Mesenchymal stem cell (in vitro differentiated cells and primary cell): Measurements from ENCODE around the gene KLB.

ENCODE experiments used
- DNase-seq: peaks from one replicate; pipeline ENCODE4 v3.0.0-alpha.2; 2013
- H2AFZ ChIP-seq: one replicate; pipeline ENCODE4 v1.6.1; 2013; ENCODE audit warnings: low read depth, mild to moderate bottlenecking, control low read depth, inconsistent platforms, low read length, moderate library complexity
- H2AK5ac ChIP-seq: 2 replicates; pipeline ENCODE4 v1.6.1; 2013; ENCODE audit warnings: low read length, moderate library complexity, mild to moderate bottlenecking, inconsistent platforms; ENCODE audit not compliant: severe bottlenecking
- H2BK120ac ChIP-seq: one replicate; pipeline ENCODE4 v1.6.1; 2013; ENCODE audit warnings: low read depth, mild to moderate bottlenecking, inconsistent platforms, low read length, moderate library complexity
- H2BK12ac ChIP-seq, 2 experiments: one replicate each; pipeline ENCODE4 v1.6.1; 2013; ENCODE audit warnings: inconsistent platforms in 2 of 2, low read length in 2 of 2, mild to moderate bottlenecking in 2 of 2, moderate library complexity in 2 of 2, control low read depth in 1 of 2
- H2BK15ac ChIP-seq: one replicate; pipeline ENCODE4 v1.6.1; 2013; ENCODE audit warnings: mild to moderate bottlenecking, low read depth, inconsistent platforms; ENCODE audit not compliant: poor library complexity, severe bottlenecking
- H2BK5ac ChIP-seq: 2 replicates; pipeline ENCODE4 v1.6.1; 2013; ENCODE audit warnings: low read depth, mild to moderate bottlenecking, low read length, control low read depth, inconsistent platforms; ENCODE audit not compliant: poor library complexity, severe bottlenecking
- H3K14ac ChIP-seq, 2 experiments: one replicate each; pipeline ENCODE4 v1.6.1; 2013; ENCODE audit warnings: inconsistent platforms in 2 of 2, low read length in 2 of 2, control low read depth in 1 of 2, mild to moderate bottlenecking in 1 of 2, moderate library complexity in 1 of 2
- H3K18ac ChIP-seq, 2 experiments: one replicate each; pipeline ENCODE4 v1.6.1; 2013; ENCODE audit warnings: inconsistent platforms in 2 of 2, low read length in 2 of 2, control low read depth in 1 of 2, low read depth in 1 of 2, mild to moderate bottlenecking in 1 of 2
- H3K23ac ChIP-seq, 2 experiments: one replicate each; pipeline ENCODE4 v1.6.1; 2013; ENCODE audit warnings: inconsistent platforms in 2 of 2, low read length in 2 of 2, mild to moderate bottlenecking in 2 of 2, moderate library complexity in 2 of 2, control low read depth in 1 of 2
- H3K27ac ChIP-seq: 2 replicates; pipeline ENCODE4 v1.5.1; 2013; ENCODE audit warnings: mild to moderate bottlenecking, moderate library complexity, low read length, control low read depth, inconsistent platforms; ENCODE audit not compliant: poor library complexity, severe bottlenecking
- H3K27me3 ChIP-seq, 2 experiments: 2 replicates each; pipeline versions ENCODE4 v1.6.1 to v1.7.0; 2013; ENCODE audit warnings: low read length in 2 of 2, mild to moderate bottlenecking in 2 of 2, moderate library complexity in 2 of 2, control low read depth in 1 of 2, inconsistent platforms in 1 of 2; ENCODE audit not compliant: control insufficient read depth in 1 of 2, insufficient read depth in 1 of 2
- H3K36me3 ChIP-seq, 2 experiments: 2 replicates each; pipeline versions ENCODE4 v1.6.1 to v1.7.0; 2013; ENCODE audit warnings: low read length in 2 of 2, control low read depth in 1 of 2, inconsistent platforms in 1 of 2, low read depth in 1 of 2, mild to moderate bottlenecking in 1 of 2; ENCODE audit not compliant: insufficient read depth in 2 of 2, control insufficient read depth in 1 of 2
- H3K4ac ChIP-seq, 2 experiments: one replicate each; pipeline ENCODE4 v1.6.1; 2013; ENCODE audit warnings: inconsistent platforms in 2 of 2, low read length in 2 of 2, mild to moderate bottlenecking in 2 of 2, moderate library complexity in 2 of 2, control low read depth in 1 of 2, low read depth in 1 of 2
- H3K4me1 ChIP-seq: 2 replicates; pipeline ENCODE4 v1.6.1; 2013; ENCODE audit warnings: low read depth, low read length, control low read depth; ENCODE audit not compliant: control insufficient read depth, insufficient read depth
- H3K4me2 ChIP-seq: 2 replicates; pipeline ENCODE4 v1.6.1; 2013; ENCODE audit warnings: low read length, mild to moderate bottlenecking, inconsistent platforms; ENCODE audit not compliant: poor library complexity, severe bottlenecking
- H3K4me3 ChIP-seq, 2 experiments: 2 replicates each; pipeline versions ENCODE4 v1.5.1 to v1.7.0; 2013; ENCODE audit warnings: low read length in 2 of 2, mild to moderate bottlenecking in 2 of 2, control low read depth in 1 of 2, low read depth in 1 of 2; ENCODE audit not compliant: insufficient read depth in 1 of 2
- H3K79me1 ChIP-seq: replicated peaks from 2 replicates; pipeline ENCODE4 v1.6.1; 2013; ENCODE audit warnings: mild to moderate bottlenecking, control low read depth, low read length, inconsistent platforms; ENCODE audit not compliant: poor library complexity, severe bottlenecking
- H3K9ac ChIP-seq: 2 replicates; pipeline ENCODE4 v1.7.0; 2013; ENCODE audit warnings: mild to moderate bottlenecking, low read length, moderate library complexity
- H3K9me3 ChIP-seq: 2 replicates; pipeline ENCODE4 v1.7.0; 2013; ENCODE audit warnings: mild to moderate bottlenecking, low read length; ENCODE audit not compliant: control insufficient read depth
- H4K8ac ChIP-seq: one replicate; pipeline ENCODE4 v1.6.1; 2013; ENCODE audit warnings: inconsistent platforms, mild to moderate bottlenecking, low read length, moderate library complexity
- H4K91ac ChIP-seq: one replicate; pipeline ENCODE4 v1.6.1; 2013; ENCODE audit warnings: mild to moderate bottlenecking, low read length, inconsistent platforms
- WGBS: methylation state at CpG from one replicate; pipeline ENCODE4 v1.1.7; 2013; ENCODE audit warnings: mixed read lengths; 5-methylcytosine and 5-hydroxymethylcytosine counted together

KLB gene

DNA sequence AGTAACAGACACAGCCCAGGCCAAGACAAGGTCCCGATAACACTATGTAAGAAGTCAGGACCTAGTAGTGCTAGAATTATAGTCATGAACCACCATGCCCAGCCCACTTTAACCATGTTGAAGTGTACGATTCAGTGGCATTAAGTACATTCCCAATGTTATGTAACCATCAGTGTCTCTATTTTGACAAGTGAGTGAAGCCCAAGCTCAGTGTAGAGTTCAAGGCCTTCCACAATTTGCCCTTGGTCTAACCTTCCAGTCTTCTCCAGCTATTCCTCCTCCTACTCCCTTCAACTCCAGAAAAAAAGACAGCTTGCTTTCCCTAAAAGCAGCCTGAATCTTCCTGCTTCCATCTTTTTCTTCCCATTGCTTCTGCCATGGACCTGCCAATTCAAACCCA lies 83.6 kb downstream of the KLB start:
- no peaks in the 10 kb centered on the region for H3K36me3 ChIP-seq
- no peak overlapping the region for H3K4ac ChIP-seq
- no peak overlapping the region for H3K27ac ChIP-seq
- H2BK5ac ChIP-seq = no peak overlapping the region
- H4K8ac ChIP-seq = no peak overlapping the region
- H3K4me3 ChIP-seq = no peak overlapping the region
- no peak overlapping the region for H2BK15ac ChIP-seq
- no peaks in the 10 kb centered on the region for H3K9me3 ChIP-seq
- no peaks in the 10 kb centered on the region for H3K27me3 ChIP-seq
- H2BK12ac ChIP-seq = no peak overlapping the region
- H3K14ac ChIP-seq = no peak overlapping the region
- no peak overlapping the region for H3K23ac ChIP-seq
- H3K79me1 ChIP-seq = no peaks in the 10 kb centered on the region
- no peak overlapping the region for H2AFZ ChIP-seq
- no peak overlapping the region for H4K91ac ChIP-seq
- 94% methylated on average over 2 of the region's 2 CpGs for WGBS
- no peak overlapping the region for H3K9ac ChIP-seq
- H2AK5ac ChIP-seq = no peak overlapping the region
- no peaks in the 10 kb centered on the region for H3K4me1 ChIP-seq
- no peak overlapping the region for H3K18ac ChIP-seq
- no peak overlapping the region for H2BK120ac ChIP-seq
- no peak overlapping the region for H3K4me2 ChIP-seq
- DNase-seq = no peak

DNA sequence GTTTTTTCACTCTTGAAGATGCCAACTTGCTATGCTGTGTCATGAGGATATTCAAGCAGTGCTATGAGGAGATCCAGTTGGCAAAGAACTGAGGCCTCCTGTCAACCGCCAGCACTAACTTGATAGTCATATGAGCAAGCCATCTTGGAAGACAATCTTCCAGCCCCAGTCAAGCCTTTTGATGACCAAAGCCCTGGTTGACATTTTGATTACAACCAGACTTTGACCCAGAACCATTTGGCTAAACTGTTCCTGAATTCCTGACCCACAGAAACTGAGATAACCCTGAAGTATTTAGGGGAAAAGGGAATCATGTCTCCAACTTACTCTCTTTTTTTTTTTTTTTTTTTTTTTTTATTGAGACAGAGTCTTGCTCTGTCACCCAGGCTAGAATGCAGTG lies 87.6 kb downstream of the KLB start:
- H2AK5ac ChIP-seq = no peak overlapping the region
- no peaks in the 10 kb centered on the region for H3K27me3 ChIP-seq
- no peak overlapping the region for H2BK12ac ChIP-seq
- H4K91ac ChIP-seq = no peak overlapping the region
- H3K23ac ChIP-seq = no peak overlapping the region
- no peak for DNase-seq
- H2AFZ ChIP-seq = no peak overlapping the region
- no peak overlapping the region for H2BK15ac ChIP-seq
- WGBS = 93% methylated on average over 1 of the region's 1 CpG
- no peak overlapping the region for H3K27ac ChIP-seq
- H4K8ac ChIP-seq = no peak overlapping the region
- no peak overlapping the region for H2BK120ac ChIP-seq
- no peak overlapping the region for H3K9ac ChIP-seq
- H3K4me2 ChIP-seq = no peak overlapping the region
- H3K18ac ChIP-seq = no peak overlapping the region
- H3K4ac ChIP-seq = no peak overlapping the region
- H3K9me3 ChIP-seq = no peaks in the 10 kb centered on the region
- no peak overlapping the region for H3K4me3 ChIP-seq
- no peak overlapping the region for H2BK5ac ChIP-seq
- H3K36me3 ChIP-seq = peaks cover 3 to 24% of the 10 kb centered on the region in 2 experiments
- H3K4me1 ChIP-seq = no peaks in the 10 kb centered on the region
- no peaks in the 10 kb centered on the region for H3K79me1 ChIP-seq
- no peak overlapping the region for H3K14ac ChIP-seq

DNA sequence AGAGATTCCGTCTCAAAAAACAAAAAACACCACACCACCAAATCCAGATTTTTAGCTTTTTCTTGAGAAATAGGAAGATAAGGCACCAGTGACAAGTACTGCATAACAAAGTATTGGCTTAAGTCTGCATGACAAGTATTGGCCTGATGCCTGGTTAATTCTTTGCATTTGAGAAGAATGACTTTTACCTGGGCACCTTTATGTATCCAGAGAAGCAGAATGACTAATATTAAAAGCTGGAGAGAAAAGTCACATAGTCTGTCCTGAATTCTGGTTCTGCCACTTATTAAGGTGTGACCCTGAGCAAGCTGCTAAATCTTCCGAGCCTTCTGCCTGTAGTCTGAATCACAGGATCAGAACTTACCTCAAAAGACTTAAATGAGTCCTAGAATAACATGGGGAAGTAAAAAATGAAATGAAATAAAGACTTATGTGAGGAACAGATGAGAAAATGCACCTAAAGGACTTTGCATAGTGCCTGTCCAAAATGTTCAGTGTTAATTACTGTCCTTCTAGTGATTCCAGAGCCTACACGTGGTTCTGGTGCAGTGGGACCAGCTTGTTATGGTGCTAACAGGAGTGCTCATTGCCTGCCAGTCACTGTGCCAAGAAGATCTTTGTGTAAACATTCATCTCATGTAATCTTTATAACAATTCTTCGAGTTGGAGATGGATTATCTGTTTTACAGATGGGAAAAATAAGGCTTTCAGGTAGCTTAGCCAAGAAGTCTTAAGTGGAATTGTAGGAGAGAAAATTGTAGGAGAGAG lies 88.9 kb downstream of the KLB start:
- Histone ChIP-seq H2AK5ac (no peak overlapping the region), H3K9ac (no peak overlapping the region), H4K8ac (no peak overlapping the region), H3K4me2 (no peak overlapping the region), H3K9me3 (no peaks in the 10 kb centered on the region), H2BK5ac (no peak overlapping the region), H2AFZ (no peak overlapping the region), H3K14ac (no peak overlapping the region), H2BK120ac (no peak overlapping the region), H3K27ac (no peak overlapping the region), H2BK15ac (no peak overlapping the region), H3K23ac (no peak overlapping the region), H3K4ac (no peak overlapping the region), H3K79me1 (no peaks in the 10 kb centered on the region), H3K4me3 (no peak overlapping the region), H3K36me3 (peaks cover 3 to 37% of the 10 kb centered on the region in 2 experiments), H3K27me3 (no peaks in the 10 kb centered on the region), H4K91ac (no peak overlapping the region), H3K4me1 (no peaks in the 10 kb centered on the region), H2BK12ac (no peak overlapping the region), H3K18ac (no peak overlapping the region)
- DNase-seq = no peak
- WGBS = 91% methylated on average over 3 of the region's 4 CpGs

DNA sequence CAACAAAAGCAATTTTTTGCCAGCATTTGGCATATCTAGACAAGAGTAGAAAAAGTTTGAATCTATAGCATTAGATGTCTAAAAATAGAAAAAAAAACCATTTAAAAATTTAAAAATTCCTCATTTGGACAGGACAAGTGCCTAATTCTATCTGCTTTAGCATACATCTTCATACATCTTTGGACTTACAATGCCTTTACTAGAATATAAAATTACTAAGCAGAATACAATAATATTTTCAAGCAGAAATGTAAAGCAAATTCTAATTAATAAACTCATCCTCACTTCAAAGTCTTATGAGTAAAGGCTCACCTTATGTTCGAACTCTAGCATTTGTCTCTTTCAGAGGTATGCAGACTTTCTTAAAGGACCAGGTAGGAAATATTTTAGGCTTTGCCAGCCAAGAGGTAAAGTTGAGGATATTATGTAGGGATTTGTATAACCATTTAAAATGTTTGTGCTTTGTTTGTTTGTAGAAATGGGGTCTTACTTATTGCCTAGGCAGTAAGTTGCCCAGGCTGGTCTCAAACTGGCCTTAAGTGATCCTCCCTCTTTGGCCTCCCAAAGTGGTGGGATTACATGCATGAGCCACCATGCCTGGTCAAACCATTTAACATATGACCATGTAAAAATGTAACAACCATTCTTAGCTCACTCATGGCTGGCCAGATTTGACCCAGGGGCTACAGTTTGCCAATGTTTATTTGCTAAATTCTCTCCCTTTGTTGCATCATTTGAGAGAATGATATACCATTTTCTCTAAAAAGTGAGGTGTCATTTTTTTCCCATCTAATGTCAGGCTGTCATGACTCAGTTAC lies 91.4 kb downstream of the KLB start:
- no peak overlapping the region for H2AFZ ChIP-seq
- no peaks in the 10 kb centered on the region for H3K9me3 ChIP-seq
- DNase-seq = no peak
- no peak overlapping the region for H2AK5ac ChIP-seq
- H2BK15ac ChIP-seq = no peak overlapping the region
- H3K27me3 ChIP-seq = no peaks in the 10 kb centered on the region
- H2BK5ac ChIP-seq = no peak overlapping the region
- H4K91ac ChIP-seq = no peak overlapping the region
- H3K4me2 ChIP-seq = no peak overlapping the region
- no peak overlapping the region for H2BK12ac ChIP-seq
- peaks cover 1% of the 10 kb centered on the region for H3K79me1 ChIP-seq
- H3K36me3 ChIP-seq = peaks cover 14 to 48% of the 10 kb centered on the region in 2 experiments
- no peak overlapping the region for H3K18ac ChIP-seq
- no peak overlapping the region for H2BK120ac ChIP-seq
- H3K14ac ChIP-seq = no peak overlapping the region
- H3K4me3 ChIP-seq = no peak overlapping the region
- no peak overlapping the region for H4K8ac ChIP-seq
- H3K4me1 ChIP-seq = peaks cover 1% of the 10 kb centered on the region
- no peak overlapping the region for H3K4ac ChIP-seq
- H3K27ac ChIP-seq = no peak overlapping the region
- 95% methylated on average over 1 of the region's 1 CpG for WGBS
- no peak overlapping the region for H3K23ac ChIP-seq
- H3K9ac ChIP-seq = no peak overlapping the region
